Measurements from ENCODE around the gene CEP89.
"Not testable (repeated sequence)": the region's sequence is repeated elsewhere in the genome, so short reads cannot be mapped to it uniquely, and the experiment has no call there.

The CEP89 gene

DNA sequence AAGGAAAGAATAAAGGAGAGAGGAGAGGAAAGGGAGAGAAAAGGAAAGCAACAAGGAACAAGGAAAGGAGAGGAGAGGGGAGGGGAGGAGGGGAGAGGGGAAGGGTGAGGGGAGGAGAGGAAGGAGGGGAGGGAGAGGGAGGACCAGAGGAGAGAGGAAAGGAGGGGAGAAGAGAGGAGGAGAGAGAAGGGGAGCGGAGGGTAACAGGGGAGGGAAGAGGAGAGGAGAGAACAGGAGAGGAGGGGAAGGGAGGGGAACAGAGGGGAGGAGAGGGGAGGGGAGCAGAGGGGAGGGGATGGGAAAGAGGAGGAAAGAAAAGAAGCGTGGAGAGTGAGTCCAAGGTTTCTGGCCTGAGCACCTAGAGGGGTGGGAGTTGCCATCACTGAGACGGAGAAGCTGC lies 27.0 kb upstream of the CEP89 start:
- no peak overlapping the region for H3K4me3 ChIP-seq (ENCODE audit: control insufficient read depth, low read depth, low read length)
- DNase-seq (ENCODE audit: low read depth): no peak
- TF ChIP-seq, protein P1, sequence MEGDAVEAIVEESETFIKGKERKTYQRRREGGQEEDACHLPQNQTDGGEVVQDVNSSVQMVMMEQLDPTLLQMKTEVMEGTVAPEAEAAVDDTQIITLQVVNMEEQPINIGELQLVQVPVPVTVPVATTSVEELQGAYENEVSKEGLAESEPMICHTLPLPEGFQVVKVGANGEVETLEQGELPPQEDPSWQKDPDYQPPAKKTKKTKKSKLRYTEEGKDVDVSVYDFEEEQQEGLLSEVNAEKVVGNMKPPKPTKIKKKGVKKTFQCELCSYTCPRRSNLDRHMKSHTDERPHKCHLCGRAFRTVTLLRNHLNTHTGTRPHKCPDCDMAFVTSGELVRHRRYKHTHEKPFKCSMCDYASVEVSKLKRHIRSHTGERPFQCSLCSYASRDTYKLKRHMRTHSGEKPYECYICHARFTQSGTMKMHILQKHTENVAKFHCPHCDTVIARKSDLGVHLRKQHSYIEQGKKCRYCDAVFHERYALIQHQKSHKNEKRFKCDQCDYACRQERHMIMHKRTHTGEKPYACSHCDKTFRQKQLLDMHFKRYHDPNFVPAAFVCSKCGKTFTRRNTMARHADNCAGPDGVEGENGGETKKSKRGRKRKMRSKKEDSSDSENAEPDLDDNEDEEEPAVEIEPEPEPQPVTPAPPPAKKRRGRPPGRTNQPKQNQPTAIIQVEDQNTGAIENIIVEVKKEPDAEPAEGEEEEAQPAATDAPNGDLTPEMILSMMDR (IDR thresholded peaks at IDR 0.05; ENCODE audit: control insufficient read depth, insufficient read depth, low read depth, low read length, missing control alignments): no peak

GRCh38 chr19:32997716-32998355 lies 26.1 kb upstream of the CEP89 start:
- DNase-seq (ENCODE audit: low read depth): no peak
- H3K4me3 ChIP-seq (ENCODE audit: control insufficient read depth, low read depth, low read length): no peak overlapping the region
- TF ChIP-seq, protein P1 (IDR thresholded peaks at IDR 0.05; ENCODE audit: control insufficient read depth, insufficient read depth, low read depth, low read length, missing control alignments): no peak

GRCh38 chr19:32997061-32997464 lies 25.3 kb upstream of the CEP89 start:
- DNase-seq (ENCODE audit: low read depth); H3K4me3 ChIP-seq (ENCODE audit: control insufficient read depth, low read depth, low read length): not testable (repeated sequence)

GRCh38 chr19:32995966-32996365 lies 24.2 kb upstream of the CEP89 start:
- not testable (repeated sequence) for DNase-seq (ENCODE audit: low read depth)

DNA sequence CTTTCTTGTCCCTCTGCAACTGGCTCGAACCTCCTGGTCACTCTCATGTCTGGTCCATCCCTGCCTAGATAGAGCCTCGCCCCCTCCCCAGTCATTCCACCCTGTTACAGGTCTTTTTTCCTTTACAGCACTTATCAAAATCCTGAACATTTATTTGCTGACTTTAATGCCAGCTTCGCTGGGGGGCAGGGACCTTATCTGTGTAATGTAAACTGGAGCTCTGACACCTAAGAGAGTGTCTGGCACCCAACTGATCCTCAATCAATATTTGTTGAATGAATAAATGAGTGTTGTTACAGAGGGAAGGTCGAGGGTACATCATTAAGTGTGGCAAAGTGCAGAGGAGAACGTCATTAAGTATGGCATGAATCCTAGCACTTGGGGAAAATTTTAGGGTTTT lies 17.0 kb upstream of the CEP89 start:
- no peak for DNase-seq (ENCODE audit: low read depth)
- no peak overlapping the region for H3K4me3 ChIP-seq (ENCODE audit: control insufficient read depth, low read depth, low read length)
- TF ChIP-seq, protein P1 (IDR thresholded peaks at IDR 0.05; ENCODE audit: control insufficient read depth, insufficient read depth, low read depth, low read length, missing control alignments): no peak

More at GRCh38 chr19:32995966-32996365, 24.2 kb upstream of the CEP89 start:
- H3K4me3 ChIP-seq (ENCODE audit: control insufficient read depth, low read depth, low read length): not testable (repeated sequence)

DNA sequence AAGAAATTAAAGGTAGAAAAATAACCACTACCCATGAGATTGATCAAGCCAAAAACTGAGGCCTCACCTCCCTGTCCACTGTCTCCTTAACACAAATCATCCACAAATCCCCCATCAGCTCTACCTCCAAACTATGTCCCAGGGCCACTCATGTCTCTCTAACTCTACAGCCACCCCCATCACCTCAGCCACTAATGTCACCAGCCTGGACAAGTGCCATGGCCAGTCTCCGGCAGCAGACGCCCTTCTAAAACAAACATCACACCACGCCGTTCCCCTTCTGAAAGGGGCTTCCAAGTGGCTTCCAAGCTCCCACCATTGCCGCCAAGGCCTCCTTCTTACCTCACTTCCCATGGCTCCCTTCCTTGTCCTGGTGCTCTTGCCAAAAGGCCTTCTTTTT lies 16.5 kb upstream of the CEP89 start:
- not testable (repeated sequence) for DNase-seq (ENCODE audit: low read depth); H3K4me3 ChIP-seq (ENCODE audit: control insufficient read depth, low read depth, low read length)

DNA sequence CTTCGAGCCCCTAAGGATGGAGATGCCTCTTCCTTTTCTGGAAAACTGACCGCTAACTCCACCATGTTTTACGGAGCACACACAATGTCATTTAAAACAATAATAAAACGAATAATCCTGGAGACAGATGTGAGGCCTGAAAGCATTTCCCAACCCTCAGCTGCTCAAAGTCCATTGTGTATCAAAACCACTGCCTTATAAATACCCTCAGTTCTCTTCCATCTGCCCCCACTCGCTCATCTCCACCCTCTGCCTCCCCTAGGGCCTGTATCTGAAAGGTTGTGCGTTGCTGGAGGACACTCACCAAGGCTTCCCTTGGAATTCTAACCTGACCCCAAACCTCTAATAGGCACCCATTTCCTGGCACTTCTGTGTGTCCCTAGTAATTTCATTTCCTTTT lies 10.7 kb upstream of the CEP89 start:
- H3K4me3 ChIP-seq (ENCODE audit: control insufficient read depth, low read depth, low read length); DNase-seq (ENCODE audit: low read depth): not testable (repeated sequence)

- not testable (repeated sequence) for DNase-seq (ENCODE audit: low read depth); H3K4me3 ChIP-seq (ENCODE audit: control insufficient read depth, low read depth, low read length)
Measured at GRCh38 chr19:32979807-32980206, 8.0 kb upstream of the CEP89 start.

- DNase-seq (ENCODE audit: low read depth); H3K4me3 ChIP-seq (ENCODE audit: control insufficient read depth, low read depth, low read length): not testable (repeated sequence)
Measured at GRCh38 chr19:32977813-32978212, 6.1 kb upstream of the CEP89 start.

DNA sequence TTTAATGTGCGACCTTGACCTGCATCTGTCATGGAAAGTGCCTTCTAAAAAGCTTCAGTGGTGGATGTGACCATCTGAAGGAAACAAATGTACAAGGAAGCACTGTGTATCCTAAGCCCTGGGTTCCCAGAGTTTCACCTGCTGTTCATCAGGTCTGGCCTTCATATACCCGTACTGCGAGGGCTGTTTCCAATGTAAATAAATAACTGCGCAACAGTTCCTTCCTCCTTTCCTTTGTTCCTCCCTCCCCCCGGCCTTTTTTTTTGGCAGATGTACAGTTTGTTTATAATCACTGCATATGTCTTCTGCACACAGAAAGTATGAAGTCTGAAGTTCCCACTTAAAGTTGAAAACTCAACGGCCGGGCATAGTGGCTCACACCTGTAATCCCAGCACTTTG lies 5.5 kb upstream of the CEP89 start:
- TF ChIP-seq, protein P1 (IDR thresholded peaks at IDR 0.05; ENCODE audit: control insufficient read depth, insufficient read depth, low read depth, low read length, missing control alignments): no peak
- no peak overlapping the region for H3K4me3 ChIP-seq (ENCODE audit: control insufficient read depth, low read depth, low read length)
- no peak for DNase-seq (ENCODE audit: low read depth)

Measured in AG09309 (cell line).